Measurements from ENCODE around the gene HDAC7. TPM values are rescaled to one million over a fixed set of nuclear protein-coding genes. Genes with fewer than 3 reads are reported as not detected.

HDAC7 gene
- total and polyA plus RNA-seq, 12 donors = 26.9 to 75.6 (median 40.3) TPM

GRCh38 chr12:47773062-47773857 is 46.4 kb downstream of the HDAC7 start, which contains the start of gene SLC48A1:
TSS of gene SLC48A1 (plus strand) at chr12:47773238. CDS start at chr12:47773305, 67 bp downstream.
- peak; percentile 60 to 83 for DNase-seq
- H3K4me3 ChIP-seq = peak within 1 kb of the TSS; percentile 63 to 99 (median 95)
- TF ChIP-seq CTCF (IDR thresholded peaks at IDR 0.05) = peak; percentile 20 to 65 (median 38)
- H3K4me1 ChIP-seq = peaks cover 24 to 64% (median 57%) of the 10 kb centered on the region in 9 donors
- H3K9me3 ChIP-seq = no peaks in the 10 kb centered on the region
- intact Hi-C loops (cut with DNase I) = loop anchor here in 2 of 10 donors (2.0 to 10.0 kb wide), 2 partner anchors 62 to 64 kb away; no protein-coding TSS in a partner anchor
- ATAC-seq = peak; percentile 60 to 93 (median 78)
- no peaks in the 10 kb centered on the region for H3K36me3 ChIP-seq
- no peaks in the 10 kb centered on the region for H3K27me3 ChIP-seq
- 0 to 1% methylated on average over 94 to 106 of the region's 106 CpGs for WGBS, 2 donors
- H3K27ac ChIP-seq = peak within 1 kb of the TSS; percentile 73 to 90 (median 82)

- no peak for DNase-seq
Observed at GRCh38 chr12:47772738-47773061, 47.0 kb downstream of the HDAC7 start.

GRCh38 chr12:47772094-47772660 is 47.5 kb downstream of the HDAC7 start:
- no peaks in the 10 kb centered on the region for H3K27me3 ChIP-seq
- H3K4me3 ChIP-seq = peak overlapping the region in 7 of 10 donors; percentile 72 to 99 (median 94)
- WGBS, 2 donors = 80 to 82% methylated on average over 13 of the region's 13 CpGs
- H3K4me1 ChIP-seq = peaks cover 15 to 62% (median 47%) of the 10 kb centered on the region in 9 donors
- intact Hi-C loops (cut with DNase I) = loop anchor here in 2 of 10 donors (2.0 to 10.0 kb wide), 2 partner anchors 63 to 65 kb away; no protein-coding TSS in a partner anchor
- H3K36me3 ChIP-seq = no peaks in the 10 kb centered on the region
- no peak for ATAC-seq
- H3K9me3 ChIP-seq = no peaks in the 10 kb centered on the region
- no peak for TF ChIP-seq CTCF (IDR thresholded peaks at IDR 0.05)
- no peak for DNase-seq
- peak overlapping the region in 3 of 10 donors; percentile 64 to 86 (median 84) for H3K27ac ChIP-seq

More at GRCh38 chr12:47772738-47773061, 47.0 kb downstream of the HDAC7 start:
- H3K27me3 ChIP-seq = no peaks in the 10 kb centered on the region
- no peak for ATAC-seq
- intact Hi-C loops (cut with DNase I) = loop anchor here in 2 of 10 donors (2.0 to 10.0 kb wide), 2 partner anchors 62 to 64 kb away; no protein-coding TSS in a partner anchor
- 13 to 16% methylated on average over 17 of the region's 17 CpGs for WGBS, 2 donors
- H3K4me3 ChIP-seq = peak overlapping the region in 9 of 10 donors; percentile 72 to 99 (median 96)
- H3K9me3 ChIP-seq = no peaks in the 10 kb centered on the region
- TF ChIP-seq CTCF (IDR thresholded peaks at IDR 0.05) = no peak
- peaks cover 19 to 64% (median 52%) of the 10 kb centered on the region in 9 donors for H3K4me1 ChIP-seq
- no peaks in the 10 kb centered on the region for H3K36me3 ChIP-seq
- peak overlapping the region in 9 of 10 donors; percentile 33 to 90 (median 84) for H3K27ac ChIP-seq

DNA sequence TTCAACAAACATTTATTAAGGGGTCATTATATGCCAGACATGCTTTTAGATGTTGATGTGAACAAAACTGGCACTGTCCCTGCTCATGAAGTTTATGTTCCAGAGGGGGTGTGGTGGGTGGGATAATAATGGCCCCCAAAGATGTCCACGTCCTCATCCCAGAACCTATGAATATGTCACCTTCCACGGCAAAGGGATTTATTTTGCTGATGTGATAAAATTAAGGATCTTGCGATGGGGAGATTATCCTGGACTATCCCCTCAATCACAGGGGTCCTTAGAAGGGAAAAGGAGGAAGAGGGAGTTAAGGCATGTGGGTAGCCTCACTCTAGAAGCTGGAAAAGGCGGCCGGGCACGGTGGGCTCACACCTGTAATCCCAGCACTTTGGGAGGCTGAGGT is 48.4 kb downstream of the HDAC7 start:
- Histone ChIP-seq H3K4me3 (no peak overlapping the region), H3K9me3 (no peaks in the 10 kb centered on the region), H3K4me1 (peaks cover 11 to 61% (median 41%) of the 10 kb centered on the region in 9 donors), H3K27me3 (no peaks in the 10 kb centered on the region), H3K36me3 (no peaks in the 10 kb centered on the region), H3K27ac (no peak overlapping the region)
- ATAC-seq (no peak), DNase-seq (no peak)
- no peak for TF ChIP-seq CTCF (IDR thresholded peaks at IDR 0.05)
- intact Hi-C loops (cut with DNase I) = loop anchor here in 1 of 10 donors (10.0 kb wide), 1 partner anchor 63 kb away; no protein-coding TSS in a partner anchor
- 88 to 91% methylated on average over 6 of the region's 6 CpGs for WGBS, 2 donors
